ENCODE results near the gene KDM2A.

- TF ChIP-seq CTCF (IDR thresholded peaks at IDR 0.05) (no peak), POLR2A (IDR thresholded peaks at IDR 0.05) (no peak), POLR2AphosphoS5 (IDR thresholded peaks at IDR 0.05) (no peak)
Observed at GRCh38 chr11:67292671-67293070, 173.6 kb downstream of the KDM2A start.

Data from prostate gland (tissue), 2 donors.